ENCODE data around the gene PHKG2.
A peak's percentile ranks its signal among the peaks of the same experiment; 100 is the strongest.

The PHKG2 gene

DNA sequence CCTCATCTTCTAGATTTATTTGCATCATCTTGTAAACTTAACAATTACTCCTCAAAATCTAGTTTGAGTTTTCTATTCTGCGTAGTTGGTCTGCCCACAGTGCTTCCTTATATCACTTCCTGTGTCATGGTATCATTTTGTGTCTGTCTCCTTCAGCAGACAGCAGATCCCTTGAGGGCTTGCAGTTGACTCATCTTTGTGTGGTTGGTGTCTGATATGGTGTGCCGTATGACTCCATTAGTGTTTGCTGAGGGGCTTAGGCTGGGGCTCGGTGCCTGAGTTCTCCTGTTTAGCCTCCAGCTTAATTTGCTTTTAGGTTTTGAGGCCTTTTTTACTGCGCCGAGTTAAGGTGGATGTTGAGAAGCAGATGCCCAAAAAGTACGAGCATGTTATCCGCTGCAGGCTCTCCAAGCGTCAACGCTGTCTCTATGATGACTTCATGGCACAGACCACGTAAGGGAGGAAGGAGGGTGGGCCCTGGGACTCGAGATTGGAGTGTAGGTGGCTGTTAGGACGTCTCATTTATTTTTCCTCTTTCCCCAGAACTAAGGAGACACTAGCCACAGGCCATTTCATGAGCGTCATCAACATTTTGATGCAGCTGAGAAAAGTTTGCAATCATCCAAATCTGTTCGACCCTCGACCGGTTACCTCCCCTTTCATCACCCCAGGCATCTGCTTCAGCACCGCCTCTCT lies 32.3 kb upstream of the PHKG2 start:
- 93 to 96% methylated on average over 12 of the region's 17 CpGs for WGBS, 2 experiments (ENCODE audit: insufficient coverage in 2 of 2)
- Histone ChIP-seq H3K4me1 (ENCODE audit: control insufficient read depth, insufficient read depth, low read length, poor library complexity, severe bottlenecking) (peaks cover 13% of the 10 kb centered on the region), H3K4me3 (ENCODE audit: extremely low read depth, insufficient read depth, low read length, poor library complexity, severe bottlenecking) (no peak overlapping the region), H3K36me3 (ENCODE audit: control insufficient read depth, insufficient read depth, low read length) (peaks cover 96% of the 10 kb centered on the region), H3K27ac (ENCODE audit: low read depth, low read length, severe bottlenecking) (peak overlapping the region; percentile 17), H3K9me3 (ENCODE audit: control insufficient read depth, low read length) (no peaks in the 10 kb centered on the region)

DNA sequence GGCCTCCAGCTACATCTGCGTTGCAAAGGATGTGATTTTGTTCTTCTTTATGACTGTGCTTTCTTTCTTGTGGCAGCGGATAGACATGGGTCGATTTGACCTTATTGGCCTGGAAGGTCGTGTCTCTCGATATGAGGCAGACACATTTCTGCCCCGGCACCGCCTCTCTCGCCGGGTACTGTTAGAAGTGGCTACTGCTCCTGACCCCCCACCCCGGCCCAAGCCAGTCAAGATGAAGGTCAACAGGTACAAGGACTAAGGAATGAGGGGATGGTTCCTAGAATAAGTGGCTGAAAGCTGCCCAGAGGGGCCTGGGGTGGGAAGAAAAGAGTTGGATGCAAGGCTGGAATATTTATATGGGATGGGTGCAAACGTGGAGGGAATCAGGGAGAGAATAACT lies 28.1 kb upstream of the PHKG2 start:
- WGBS, 2 experiments (ENCODE audit: insufficient coverage in 2 of 2): 95 to 96% methylated on average over 10 to 11 of the region's 11 CpGs
- no peak overlapping the region for H3K4me3 ChIP-seq (ENCODE audit: extremely low read depth, insufficient read depth, low read length, poor library complexity, severe bottlenecking)
- H3K4me1 ChIP-seq (ENCODE audit: control insufficient read depth, insufficient read depth, low read length, poor library complexity, severe bottlenecking): peaks cover 3% of the 10 kb centered on the region
- H3K36me3 ChIP-seq (ENCODE audit: control insufficient read depth, insufficient read depth, low read length): peaks cover 98% of the 10 kb centered on the region
- H3K27ac ChIP-seq (ENCODE audit: low read depth, low read length, severe bottlenecking): no peak overlapping the region
- no peaks in the 10 kb centered on the region for H3K9me3 ChIP-seq (ENCODE audit: control insufficient read depth, low read length)

DNA sequence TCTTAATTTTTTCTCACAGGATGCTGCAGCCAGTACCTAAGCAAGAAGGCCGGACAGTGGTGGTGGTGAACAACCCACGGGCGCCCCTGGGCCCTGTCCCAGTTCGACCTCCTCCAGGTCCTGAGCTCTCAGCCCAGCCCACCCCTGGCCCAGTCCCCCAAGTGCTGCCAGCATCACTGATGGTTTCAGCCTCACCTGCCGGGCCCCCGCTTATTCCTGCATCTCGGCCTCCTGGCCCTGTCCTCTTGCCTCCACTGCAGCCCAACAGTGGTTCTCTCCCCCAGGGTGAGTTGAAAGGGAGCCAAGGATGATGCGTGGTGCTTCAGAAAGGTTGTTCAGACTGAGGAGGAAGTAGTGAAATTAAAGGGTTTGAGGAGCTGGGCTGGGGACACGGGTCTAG lies 27.5 kb upstream of the PHKG2 start:
- H3K27ac ChIP-seq (ENCODE audit: low read depth, low read length, severe bottlenecking): no peak overlapping the region
- no peak overlapping the region for H3K4me3 ChIP-seq (ENCODE audit: extremely low read depth, insufficient read depth, low read length, poor library complexity, severe bottlenecking)
- WGBS, 2 experiments (ENCODE audit: insufficient coverage in 2 of 2): 96 to 97% methylated on average over 5 to 7 of the region's 9 CpGs
- H3K4me1 ChIP-seq (ENCODE audit: control insufficient read depth, insufficient read depth, low read length, poor library complexity, severe bottlenecking): no peaks in the 10 kb centered on the region
- no peaks in the 10 kb centered on the region for H3K9me3 ChIP-seq (ENCODE audit: control insufficient read depth, low read length)
- peaks cover 98% of the 10 kb centered on the region for H3K36me3 ChIP-seq (ENCODE audit: control insufficient read depth, insufficient read depth, low read length)

DNA sequence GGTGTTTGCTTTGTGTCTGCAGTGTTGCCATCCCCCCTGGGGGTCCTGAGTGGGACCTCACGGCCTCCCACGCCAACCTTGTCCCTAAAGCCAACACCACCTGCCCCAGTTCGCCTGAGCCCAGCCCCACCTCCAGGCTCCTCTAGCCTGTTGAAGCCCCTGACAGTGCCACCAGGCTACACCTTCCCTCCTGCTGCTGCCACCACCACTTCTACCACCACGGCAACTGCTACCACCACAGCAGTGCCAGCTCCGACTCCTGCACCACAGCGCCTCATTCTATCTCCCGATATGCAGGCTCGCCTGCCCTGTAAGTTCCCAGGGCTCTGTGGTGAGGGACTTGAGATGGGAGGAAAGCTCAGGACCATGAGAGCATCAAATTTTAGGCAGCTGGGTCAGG lies 27.1 kb upstream of the PHKG2 start:
- H3K4me3 ChIP-seq (ENCODE audit: extremely low read depth, insufficient read depth, low read length, poor library complexity, severe bottlenecking): no peak overlapping the region
- H3K4me1 ChIP-seq (ENCODE audit: control insufficient read depth, insufficient read depth, low read length, poor library complexity, severe bottlenecking): no peaks in the 10 kb centered on the region
- H3K9me3 ChIP-seq (ENCODE audit: control insufficient read depth, low read length): no peaks in the 10 kb centered on the region
- 95 to 98% methylated on average over 4 of the region's 8 CpGs for WGBS, 2 experiments (ENCODE audit: insufficient coverage in 2 of 2)
- H3K27ac ChIP-seq (ENCODE audit: low read depth, low read length, severe bottlenecking): no peak overlapping the region
- peaks cover 98% of the 10 kb centered on the region for H3K36me3 ChIP-seq (ENCODE audit: control insufficient read depth, insufficient read depth, low read length)

DNA sequence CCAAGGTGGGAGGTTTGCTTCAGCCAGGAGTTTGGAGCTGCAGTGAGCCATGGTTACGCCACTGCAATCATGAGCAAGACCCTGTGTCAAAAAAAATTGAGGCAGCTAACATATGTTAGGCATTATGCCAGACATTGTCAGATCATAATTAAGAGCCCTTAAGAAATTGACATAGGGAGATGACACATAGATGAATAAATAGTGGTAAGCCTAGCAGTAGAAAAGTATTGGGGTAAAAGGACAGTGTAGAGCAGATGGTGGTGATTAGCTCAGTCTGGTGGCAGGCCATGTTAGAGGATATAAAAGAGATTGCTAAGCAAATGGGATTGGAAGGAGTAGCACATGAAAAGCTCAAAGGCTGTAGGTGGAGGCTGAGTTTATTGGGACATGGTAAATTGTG lies 26.6 kb upstream of the PHKG2 start:
- H3K36me3 ChIP-seq (ENCODE audit: control insufficient read depth, insufficient read depth, low read length): peaks cover 98% of the 10 kb centered on the region
- H3K9me3 ChIP-seq (ENCODE audit: control insufficient read depth, low read length): no peaks in the 10 kb centered on the region
- H3K27ac ChIP-seq (ENCODE audit: low read depth, low read length, severe bottlenecking): no peak overlapping the region
- H3K4me3 ChIP-seq (ENCODE audit: extremely low read depth, insufficient read depth, low read length, poor library complexity, severe bottlenecking): no peak overlapping the region
- WGBS, 2 experiments (ENCODE audit: insufficient coverage in 2 of 2): 60 to 100% methylated on average over 1 of the region's 1 CpG
- H3K4me1 ChIP-seq (ENCODE audit: control insufficient read depth, insufficient read depth, low read length, poor library complexity, severe bottlenecking): no peaks in the 10 kb centered on the region

DNA sequence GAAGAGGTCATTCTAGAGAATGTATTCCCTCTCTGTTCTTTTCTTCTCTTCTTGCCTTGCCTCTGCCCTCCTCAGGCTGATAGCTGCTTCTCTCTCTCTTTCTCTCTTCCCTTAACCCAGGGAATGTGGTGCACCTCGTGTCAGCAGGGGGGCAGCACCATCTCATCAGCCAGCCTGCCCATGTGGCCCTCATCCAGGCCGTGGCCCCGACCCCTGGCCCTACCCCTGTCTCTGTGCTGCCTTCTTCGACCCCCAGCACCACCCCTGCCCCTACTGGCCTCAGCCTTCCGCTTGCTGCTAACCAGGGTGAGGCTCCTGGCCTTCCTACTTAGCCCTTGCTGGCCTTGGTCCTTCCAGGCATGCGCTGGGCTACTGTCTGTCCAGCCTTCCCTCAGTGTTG lies 25.8 kb upstream of the PHKG2 start:
- no peaks in the 10 kb centered on the region for H3K9me3 ChIP-seq (ENCODE audit: control insufficient read depth, low read length)
- H3K27ac ChIP-seq (ENCODE audit: low read depth, low read length, severe bottlenecking): no peak overlapping the region
- H3K36me3 ChIP-seq (ENCODE audit: control insufficient read depth, insufficient read depth, low read length): peaks cover 97% of the 10 kb centered on the region
- H3K4me1 ChIP-seq (ENCODE audit: control insufficient read depth, insufficient read depth, low read length, poor library complexity, severe bottlenecking): no peaks in the 10 kb centered on the region
- no peak overlapping the region for H3K4me3 ChIP-seq (ENCODE audit: extremely low read depth, insufficient read depth, low read length, poor library complexity, severe bottlenecking)
- WGBS, 2 experiments (ENCODE audit: insufficient coverage in 2 of 2): 93 to 96% methylated on average over 3 to 6 of the region's 6 CpGs

DNA sequence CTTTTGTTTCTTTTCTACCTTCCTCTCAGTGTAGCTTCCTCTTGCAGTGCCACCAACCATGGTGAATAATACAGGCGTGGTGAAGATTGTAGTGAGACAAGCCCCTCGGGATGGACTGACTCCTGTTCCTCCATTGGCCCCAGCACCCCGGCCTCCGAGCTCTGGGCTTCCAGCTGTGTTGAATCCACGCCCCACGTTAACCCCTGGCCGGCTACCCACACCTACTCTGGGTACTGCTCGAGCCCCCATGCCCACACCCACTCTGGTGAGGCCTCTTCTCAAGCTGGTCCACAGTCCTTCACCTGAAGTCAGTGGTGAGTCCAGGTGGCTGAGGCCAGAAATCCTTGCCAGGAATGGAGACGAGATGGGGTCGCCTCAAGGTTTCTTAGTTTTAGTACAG lies 25.3 kb upstream of the PHKG2 start:
- no peak overlapping the region for H3K4me3 ChIP-seq (ENCODE audit: extremely low read depth, insufficient read depth, low read length, poor library complexity, severe bottlenecking)
- H3K36me3 ChIP-seq (ENCODE audit: control insufficient read depth, insufficient read depth, low read length): peaks cover 97% of the 10 kb centered on the region
- H3K4me1 ChIP-seq (ENCODE audit: control insufficient read depth, insufficient read depth, low read length, poor library complexity, severe bottlenecking): no peaks in the 10 kb centered on the region
- 95 to 97% methylated on average over 9 of the region's 10 CpGs for WGBS, 2 experiments (ENCODE audit: insufficient coverage in 2 of 2)
- H3K27ac ChIP-seq (ENCODE audit: low read depth, low read length, severe bottlenecking): no peak overlapping the region
- H3K9me3 ChIP-seq (ENCODE audit: control insufficient read depth, low read length): no peaks in the 10 kb centered on the region

DNA sequence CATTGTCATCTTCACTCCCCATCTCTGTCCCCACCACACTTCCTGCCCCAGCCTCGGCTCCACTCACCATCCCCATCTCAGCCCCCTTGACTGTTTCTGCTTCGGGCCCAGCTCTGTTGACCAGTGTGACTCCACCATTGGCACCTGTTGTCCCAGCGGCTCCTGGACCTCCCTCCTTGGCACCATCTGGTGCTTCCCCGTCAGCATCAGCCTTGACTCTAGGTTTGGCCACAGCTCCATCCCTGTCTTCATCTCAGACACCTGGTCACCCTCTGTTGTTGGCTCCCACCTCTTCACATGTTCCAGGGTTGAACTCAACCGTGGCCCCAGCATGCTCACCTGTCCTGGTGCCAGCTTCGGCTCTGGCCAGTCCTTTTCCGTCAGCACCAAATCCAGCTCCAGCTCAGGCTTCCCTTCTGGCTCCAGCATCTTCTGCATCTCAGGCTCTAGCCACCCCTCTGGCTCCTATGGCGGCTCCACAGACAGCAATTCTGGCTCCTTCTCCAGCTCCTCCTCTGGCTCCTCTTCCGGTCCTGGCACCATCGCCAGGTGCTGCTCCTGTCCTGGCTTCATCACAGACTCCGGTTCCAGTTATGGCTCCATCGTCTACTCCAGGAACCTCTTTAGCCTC lies 24.4 kb upstream of the PHKG2 start:
- no peak overlapping the region for H3K27ac ChIP-seq (ENCODE audit: low read depth, low read length, severe bottlenecking)
- H3K9me3 ChIP-seq (ENCODE audit: control insufficient read depth, low read length): no peaks in the 10 kb centered on the region
- peaks cover 97% of the 10 kb centered on the region for H3K36me3 ChIP-seq (ENCODE audit: control insufficient read depth, insufficient read depth, low read length)
- WGBS, 2 experiments (ENCODE audit: insufficient coverage in 2 of 2): 97 to 98% methylated on average over 12 of the region's 12 CpGs
- no peaks in the 10 kb centered on the region for H3K4me1 ChIP-seq (ENCODE audit: control insufficient read depth, insufficient read depth, low read length, poor library complexity, severe bottlenecking)
- H3K4me3 ChIP-seq (ENCODE audit: extremely low read depth, insufficient read depth, low read length, poor library complexity, severe bottlenecking): no peak overlapping the region

DNA sequence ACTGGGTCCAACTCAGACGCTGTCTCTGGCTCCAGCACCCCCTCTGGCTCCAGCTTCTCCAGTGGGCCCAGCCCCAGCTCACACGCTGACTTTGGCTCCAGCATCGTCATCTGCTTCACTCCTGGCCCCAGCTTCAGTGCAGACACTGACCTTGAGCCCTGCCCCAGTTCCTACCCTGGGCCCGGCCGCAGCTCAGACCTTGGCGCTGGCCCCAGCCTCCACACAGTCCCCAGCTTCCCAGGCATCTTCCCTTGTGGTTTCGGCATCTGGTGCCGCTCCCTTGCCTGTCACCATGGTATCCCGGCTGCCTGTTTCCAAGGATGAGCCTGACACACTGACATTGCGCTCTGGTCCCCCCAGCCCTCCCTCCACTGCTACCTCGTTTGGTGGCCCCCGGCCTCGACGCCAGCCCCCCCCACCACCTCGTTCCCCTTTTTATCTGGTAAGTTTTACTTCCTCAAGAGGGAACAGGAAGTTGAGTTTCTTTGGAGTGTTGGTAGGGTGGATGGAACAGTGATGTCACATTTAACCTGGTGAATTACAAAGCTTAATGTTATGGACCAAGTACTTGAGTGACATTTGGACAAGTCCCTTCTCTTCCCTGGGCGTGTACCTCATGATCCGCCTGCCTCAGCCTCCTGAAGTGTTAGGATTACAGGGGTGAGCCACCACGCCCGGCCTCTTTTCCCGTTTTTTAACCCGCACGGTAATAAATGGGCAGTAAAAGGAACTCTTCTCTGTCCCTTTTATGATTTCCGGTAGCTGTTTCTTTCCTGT lies 23.4 kb upstream of the PHKG2 start:
- H3K27ac ChIP-seq (ENCODE audit: low read depth, low read length, severe bottlenecking): no peak overlapping the region
- no peaks in the 10 kb centered on the region for H3K9me3 ChIP-seq (ENCODE audit: control insufficient read depth, low read length)
- H3K4me3 ChIP-seq (ENCODE audit: extremely low read depth, insufficient read depth, low read length, poor library complexity, severe bottlenecking): no peak overlapping the region
- H3K36me3 ChIP-seq (ENCODE audit: control insufficient read depth, insufficient read depth, low read length): peaks cover 99% of the 10 kb centered on the region
- 96 to 97% methylated on average over 10 to 17 of the region's 23 CpGs for WGBS, 2 experiments (ENCODE audit: insufficient coverage in 2 of 2)
- H3K4me1 ChIP-seq (ENCODE audit: control insufficient read depth, insufficient read depth, low read length, poor library complexity, severe bottlenecking): no peaks in the 10 kb centered on the region

DNA sequence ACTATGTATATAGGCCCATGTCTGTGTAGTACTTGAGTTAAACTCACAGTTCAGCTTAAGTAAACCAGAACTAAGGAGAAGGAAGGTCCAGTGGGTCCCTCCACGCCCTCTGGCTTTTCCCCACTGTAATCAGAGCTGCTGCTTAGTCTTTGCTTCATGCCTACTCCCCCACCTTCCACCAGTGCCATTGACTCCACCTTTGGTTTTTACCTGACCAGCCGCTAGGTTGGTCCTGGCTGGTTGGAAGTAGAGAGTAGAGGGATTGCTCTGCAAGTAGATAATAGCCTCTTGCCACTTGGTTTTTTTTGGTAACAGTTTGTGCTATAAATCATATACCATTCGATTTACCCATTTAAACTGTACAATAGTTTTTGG lies 22.8 kb upstream of the PHKG2 start:
- Histone ChIP-seq H3K9me3 (ENCODE audit: control insufficient read depth, low read length) (no peaks in the 10 kb centered on the region), H3K27ac (ENCODE audit: low read depth, low read length, severe bottlenecking) (no peak overlapping the region), H3K36me3 (ENCODE audit: control insufficient read depth, insufficient read depth, low read length) (peaks cover 99% of the 10 kb centered on the region), H3K4me1 (ENCODE audit: control insufficient read depth, insufficient read depth, low read length, poor library complexity, severe bottlenecking) (no peaks in the 10 kb centered on the region), H3K4me3 (ENCODE audit: extremely low read depth, insufficient read depth, low read length, poor library complexity, severe bottlenecking) (no peak overlapping the region)
- 100% methylated on average over 1 of the region's 3 CpGs; no CpG with 5 or more reads in 1 of the 2 experiments for WGBS, 2 experiments (ENCODE audit: insufficient coverage in 2 of 2)

DNA sequence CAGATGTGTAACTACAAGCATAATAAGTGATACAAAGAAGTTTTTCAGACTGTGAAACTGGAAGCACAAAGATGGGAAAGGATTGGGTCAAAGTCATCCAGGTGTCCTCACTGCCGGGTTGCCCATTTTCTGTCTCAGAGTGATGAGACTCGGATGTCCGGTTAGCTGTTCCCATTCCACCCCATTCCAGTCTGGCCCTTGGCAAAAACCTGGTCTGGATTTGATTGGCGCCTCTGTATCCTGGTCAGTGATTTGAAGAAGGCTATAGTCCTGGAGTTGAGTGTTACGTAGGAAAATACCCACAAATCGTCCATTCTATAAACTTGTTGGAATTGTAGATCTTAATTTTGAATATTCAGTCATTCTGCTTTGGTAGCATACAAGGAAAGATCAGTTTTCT lies 19.9 kb upstream of the PHKG2 start:
- no peaks in the 10 kb centered on the region for H3K4me1 ChIP-seq (ENCODE audit: control insufficient read depth, insufficient read depth, low read length, poor library complexity, severe bottlenecking)
- no peak overlapping the region for H3K27ac ChIP-seq (ENCODE audit: low read depth, low read length, severe bottlenecking)
- no peak overlapping the region for H3K4me3 ChIP-seq (ENCODE audit: extremely low read depth, insufficient read depth, low read length, poor library complexity, severe bottlenecking)
- no peaks in the 10 kb centered on the region for H3K9me3 ChIP-seq (ENCODE audit: control insufficient read depth, low read length)
- WGBS, 2 experiments (ENCODE audit: insufficient coverage in 2 of 2): 80 to 100% methylated on average over 1 to 2 of the region's 6 CpGs
- peaks cover 97% of the 10 kb centered on the region for H3K36me3 ChIP-seq (ENCODE audit: control insufficient read depth, insufficient read depth, low read length)
